CD14-positive monocyte (primary cell): ENCODE data around the gene VAT1. TPM values are rescaled to one million over a fixed set of nuclear protein-coding genes. Genes with fewer than 3 reads are reported as not detected.
A peak's percentile ranks its signal among the peaks of the same experiment; 100 is the strongest.

Source experiments
- DNase-seq, 3 donors: peaks; one replicate each; pipeline ENCODE4 v3.0.0-alpha.2; 2011 to 2022
- H2AFZ ChIP-seq: 2 replicates; pipeline ENCODE4 v1.6.0; 2012; ENCODE audit warnings: mild to moderate bottlenecking, low read depth, low read length, inconsistent platforms; ENCODE audit not compliant: insufficient read depth, poor library complexity, severe bottlenecking
- H3K27ac ChIP-seq, 2 donors: 1 replicate in 1 of 2; 2 replicates in 1 of 2; pipeline ENCODE4 v1.5.1; 2012 to 2013; ENCODE audit warnings: low read length in 2 of 2, control low read depth in 1 of 2, inconsistent platforms in 1 of 2, low read depth in 1 of 2, mild to moderate bottlenecking in 1 of 2
- H3K27me3 ChIP-seq, 2 donors: one replicate each; pipeline versions ENCODE4 v1.6.0 to v1.6.1; 2011 to 2013; ENCODE audit warnings: low read length in 2 of 2; ENCODE audit not compliant: control insufficient read depth in 2 of 2, insufficient read depth in 2 of 2
- H3K36me3 ChIP-seq, 2 donors: replicated peaks in 1 of 2; 1 replicate in 1 of 2; 2 replicates in 1 of 2; pipeline versions ENCODE4 v1.5.1 to v1.6.1; 2012 to 2013; ENCODE audit warnings: low read length in 2 of 2, control low read depth in 1 of 2, inconsistent platforms in 1 of 2, mild to moderate bottlenecking in 1 of 2; ENCODE audit not compliant: insufficient read depth in 2 of 2, control insufficient read depth in 1 of 2
- H3K4me1 ChIP-seq, 2 donors: 1 replicate in 1 of 2; 2 replicates in 1 of 2; pipeline versions ENCODE4 v1.5.1 to v1.6.1; 2012 to 2013; ENCODE audit warnings: low read length in 2 of 2, control low read depth in 1 of 2, inconsistent platforms in 1 of 2, mild to moderate bottlenecking in 1 of 2, moderate library complexity in 1 of 2; ENCODE audit not compliant: insufficient read depth in 2 of 2, control insufficient read depth in 1 of 2
- H3K4me2 ChIP-seq: replicated peaks from 2 replicates; pipeline ENCODE3; 2012; ENCODE audit warnings: low read length, moderate library complexity, mild to moderate bottlenecking; ENCODE audit not compliant: poor library complexity, severe bottlenecking; ENCODE audit errors: extremely low read depth
- H3K4me3 ChIP-seq, 3 experiments: fragments of 200-600 bp in 1 of 3; sonication (generic) in 1 of 3; replicated peaks in 1 of 3; 1 replicate in 2 of 3; 2 replicates in 1 of 3; pipeline ENCODE4 v1.5.1; 2011 to 2013; ENCODE audit warnings: low read length in 3 of 3, mild to moderate bottlenecking in 3 of 3, control low read depth in 2 of 3, low read depth in 2 of 3, inconsistent platforms in 1 of 3, moderate library complexity in 1 of 3
- H3K79me2 ChIP-seq: 2 replicates; pipeline ENCODE4 v1.6.0; 2012; ENCODE audit warnings: mild to moderate bottlenecking, control low read depth, inconsistent platforms, low read length, moderate library complexity; ENCODE audit not compliant: insufficient read depth
- H3K9ac ChIP-seq: 2 replicates; pipeline ENCODE4 v1.6.0; 2017; ENCODE audit warnings: low read length, mild to moderate bottlenecking; ENCODE audit not compliant: insufficient read depth, poor library complexity, severe bottlenecking
- H3K9me3 ChIP-seq, 2 donors: replicated peaks in 1 of 2; 1 replicate in 1 of 2; 2 replicates in 1 of 2; pipeline versions ENCODE4 v1.5.1 to v1.6.1; 2012 to 2013; ENCODE audit warnings: low read length in 2 of 2, control low read depth in 1 of 2; ENCODE audit not compliant: control insufficient read depth in 1 of 2, insufficient read depth in 1 of 2
- H4K20me1 ChIP-seq: 2 replicates; pipeline ENCODE4 v1.6.0; 2012; ENCODE audit warnings: mild to moderate bottlenecking, low read length, control low read depth, moderate library complexity; ENCODE audit not compliant: insufficient read depth
- H3K27ac Mint-ChIP-seq, 7 donors: one replicate each; pipeline ENCODE4 v1.8.0; 2020; ENCODE audit warnings: mild to moderate bottlenecking in 7 of 7, mixed read lengths in 7 of 7, moderate library complexity in 6 of 7, inconsistent platforms in 2 of 7
- H3K27me3 Mint-ChIP-seq, 3 donors: one replicate each; pipeline ENCODE4 v1.8.0; 2021 to 2022; ENCODE audit warnings: low read depth in 3 of 3, mild to moderate bottlenecking in 3 of 3, mixed read lengths in 3 of 3, moderate library complexity in 3 of 3, inconsistent platforms in 1 of 3
- H3K36me3 Mint-ChIP-seq, 2 donors: one replicate each; pipeline ENCODE4 v1.8.0; 2020; ENCODE audit warnings: mixed read lengths in 2 of 2, inconsistent platforms in 1 of 2, mild to moderate bottlenecking in 1 of 2
- H3K4me1 Mint-ChIP-seq: one replicate; pipeline ENCODE4 v1.8.0; 2020; ENCODE audit warnings: mild to moderate bottlenecking, mixed read lengths
- H3K4me3 Mint-ChIP-seq, 2 donors: one replicate each; pipeline ENCODE4 v1.8.0; 2020; ENCODE audit warnings: mild to moderate bottlenecking in 2 of 2, mixed read lengths in 2 of 2, moderate library complexity in 1 of 2
- H3K9me3 Mint-ChIP-seq, 7 donors: one replicate each; pipeline ENCODE4 v1.8.0; 2020 to 2022; ENCODE audit warnings: mixed read lengths in 7 of 7, mild to moderate bottlenecking in 6 of 7, moderate library complexity in 6 of 7, inconsistent platforms in 2 of 7
- WGBS: methylation state at CpG from one replicate; pipeline ENCODE4 v1.1.5; 2013; ENCODE audit warnings: missing lambda C conversion rate; ENCODE audit not compliant: insufficient coverage; 5-methylcytosine and 5-hydroxymethylcytosine counted together
- intact Hi-C, 2 donors: fragments of 100-400 bp; cut with micrococcal nuclease; formaldehyde crosslinking; loops; one replicate each; pipeline versions ENCODE4 v1.15.0 to v1.15.1; 2023
- polyA plus RNA-seq, 3 donors: library from polyadenylated mRNA; depleted of rRNA in 1 of 3; unstranded in 2 of 3; stranded (reverse) in 1 of 3; fragments of 300-500 nt in 2 of 3; fragments of >200 nt in 1 of 3; fragmentation: Illumina TruSeq in 2 of 3; gene quantifications; 1 replicate in 2 of 3; 2 replicates in 1 of 3; pipeline ENCODE4 v1.2.3, GENCODE V29; 2012 to 2021
- TF ChIP-seq, protein P1 (sequence below): fragments of 200-600 bp; IDR thresholded peaks from one replicate; pipeline ENCODE4 v1.8.0; 2022; ENCODE audit warnings: antibody characterized with exemption, mild to moderate bottlenecking

Gene VAT1
- polyA plus RNA-seq, 3 donors = 12.7 to 39.5 (median 38.0) TPM

DNA sequence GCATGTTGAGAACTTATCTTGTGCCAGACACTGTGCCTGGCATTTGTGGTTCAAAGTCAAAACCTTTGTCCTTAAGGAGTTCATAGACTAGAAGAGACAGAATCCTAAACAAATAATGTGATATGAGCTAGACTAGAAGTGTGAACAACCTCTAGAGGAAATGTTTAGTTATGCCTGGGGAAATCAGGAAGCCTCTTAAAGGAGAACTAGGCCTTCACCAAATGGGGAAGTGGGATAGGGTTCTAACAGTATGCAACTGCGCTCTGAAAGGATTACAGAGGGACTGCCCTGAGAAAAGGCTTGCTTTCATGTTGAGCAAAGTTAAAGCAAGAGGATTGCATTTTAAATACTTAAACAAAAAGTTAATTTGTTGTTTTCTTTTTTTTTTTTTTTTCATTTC is 37.0 kb downstream of the VAT1 start:
- Histone ChIP-seq H3K27me3 (no peaks in the 10 kb centered on the region), H3K27ac (peak overlapping the region; percentile 68 to 78), H3K4me2 (peak overlapping the region; percentile 65), H3K4me3 (peak overlapping the region; percentile 5 to 64 (median 38)), H4K20me1 (peaks cover 12% of the 10 kb centered on the region), H3K36me3 (peaks cover 35 to 41% of the 10 kb centered on the region in 2 donors), H3K9ac (peak overlapping the region; percentile 38), H3K4me1 (peaks cover 39 to 59% of the 10 kb centered on the region in 2 donors), H3K9me3 (no peaks in the 10 kb centered on the region), H2AFZ (peak overlapping the region; percentile 19), H3K79me2 (peaks cover 59% of the 10 kb centered on the region)
- TF ChIP-seq, protein P1, sequence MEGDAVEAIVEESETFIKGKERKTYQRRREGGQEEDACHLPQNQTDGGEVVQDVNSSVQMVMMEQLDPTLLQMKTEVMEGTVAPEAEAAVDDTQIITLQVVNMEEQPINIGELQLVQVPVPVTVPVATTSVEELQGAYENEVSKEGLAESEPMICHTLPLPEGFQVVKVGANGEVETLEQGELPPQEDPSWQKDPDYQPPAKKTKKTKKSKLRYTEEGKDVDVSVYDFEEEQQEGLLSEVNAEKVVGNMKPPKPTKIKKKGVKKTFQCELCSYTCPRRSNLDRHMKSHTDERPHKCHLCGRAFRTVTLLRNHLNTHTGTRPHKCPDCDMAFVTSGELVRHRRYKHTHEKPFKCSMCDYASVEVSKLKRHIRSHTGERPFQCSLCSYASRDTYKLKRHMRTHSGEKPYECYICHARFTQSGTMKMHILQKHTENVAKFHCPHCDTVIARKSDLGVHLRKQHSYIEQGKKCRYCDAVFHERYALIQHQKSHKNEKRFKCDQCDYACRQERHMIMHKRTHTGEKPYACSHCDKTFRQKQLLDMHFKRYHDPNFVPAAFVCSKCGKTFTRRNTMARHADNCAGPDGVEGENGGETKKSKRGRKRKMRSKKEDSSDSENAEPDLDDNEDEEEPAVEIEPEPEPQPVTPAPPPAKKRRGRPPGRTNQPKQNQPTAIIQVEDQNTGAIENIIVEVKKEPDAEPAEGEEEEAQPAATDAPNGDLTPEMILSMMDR = no peak
- H3K27ac Mint-ChIP-seq = peak overlapping the region; percentile 82 to 91 (median 88)
- peak overlapping the region; percentile 53 to 90 for H3K4me3 Mint-ChIP-seq
- no CpG with 5 or more reads among the region's 1 CpG for WGBS
- no peaks in the 10 kb centered on the region for H3K9me3 Mint-ChIP-seq
- H3K4me1 Mint-ChIP-seq = peaks cover 44% of the 10 kb centered on the region
- H3K27me3 Mint-ChIP-seq = peaks cover 0 to 2% (median 2%) of the 10 kb centered on the region in 3 donors
- peak; percentile 74 to 89 (median 86) for DNase-seq
- intact Hi-C loops = no loop called here
- peaks cover 40 to 58% of the 10 kb centered on the region in 2 donors for H3K36me3 Mint-ChIP-seq

DNA sequence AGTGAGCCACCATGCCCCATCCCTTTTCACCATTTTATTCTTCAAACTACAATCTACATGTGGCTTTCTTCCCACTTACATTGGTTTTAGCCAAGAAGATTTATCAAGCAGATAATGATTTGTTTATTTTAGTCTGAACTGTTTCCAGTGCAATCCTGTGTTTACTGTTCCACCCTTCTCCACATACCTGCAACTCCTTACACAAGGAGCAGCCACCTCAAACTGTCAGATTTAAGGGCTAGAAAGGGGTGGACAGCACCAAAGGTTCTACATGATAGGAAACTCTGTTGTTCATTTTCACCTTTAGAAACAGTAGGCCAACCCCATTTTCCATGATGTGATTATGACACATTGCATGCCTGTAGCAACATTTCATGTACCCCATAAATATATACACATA is 39.9 kb downstream of the VAT1 start:
- Histone ChIP-seq H3K27me3 (no peaks in the 10 kb centered on the region), H3K79me2 (peaks cover 63% of the 10 kb centered on the region), H3K4me2 (peak overlapping the region; percentile 100), H3K27ac (no peak overlapping the region), H3K9me3 (no peaks in the 10 kb centered on the region), H3K4me3 (peak overlapping the region in 1 of 3 experiments; percentile 97), H4K20me1 (peaks cover 12% of the 10 kb centered on the region), H3K4me1 (peaks cover 47 to 68% of the 10 kb centered on the region in 2 donors), H2AFZ (no peak overlapping the region), H3K9ac (no peak overlapping the region), H3K36me3 (peaks cover 6 to 12% of the 10 kb centered on the region in 2 donors)
- peaks cover 11 to 28% of the 10 kb centered on the region in 2 donors for H3K36me3 Mint-ChIP-seq
- intact Hi-C loops = no loop called here
- no peak overlapping the region for H3K4me3 Mint-ChIP-seq
- peaks cover 0 to 4% (median 2%) of the 10 kb centered on the region in 3 donors for H3K27me3 Mint-ChIP-seq
- no peak for DNase-seq
- TF ChIP-seq, protein P1 = no peak
- no peaks in the 10 kb centered on the region for H3K9me3 Mint-ChIP-seq
- H3K4me1 Mint-ChIP-seq = peaks cover 54% of the 10 kb centered on the region
- peak overlapping the region in 2 of 7 donors; percentile 30 to 35 for H3K27ac Mint-ChIP-seq
